Common myeloid progenitor, CD34-positive (primary cell): Measurements from ENCODE around the gene ZNF423.

Source experiments
- CTCF ChIA-PET: fragments of 350-600 bp; sonication (Branson Sonifier 250); formaldehyde crosslinking; loops from one replicate; lab custom pipeline; 2021; ENCODE audit warnings: antibody characterized with exemption; lab: Charles Lee
- POLR2A ChIA-PET: fragments of 350-600 bp; sonication (Branson Sonifier 250); formaldehyde crosslinking; loops from one replicate; lab custom pipeline; 2021; ENCODE audit warnings: antibody characterized with exemption; lab: Charles Lee
- DNase-seq, 3 donors: peaks; one replicate each; pipeline versions ENCODE4 v3.0.0 to v3.0.0-alpha.2; 2013
- H3K27ac ChIP-seq, 2 experiments: 1 replicate in 1 of 2; 2 replicates in 1 of 2; pipeline ENCODE4 v1.7.0; 2013; ENCODE audit warnings: inconsistent platforms in 2 of 2, low read length in 2 of 2, mild to moderate bottlenecking in 2 of 2, low read depth in 1 of 2, moderate library complexity in 1 of 2; ENCODE audit not compliant: severe bottlenecking in 2 of 2, insufficient read depth in 1 of 2, poor library complexity in 1 of 2
- H3K27me3 ChIP-seq, 5 experiments: replicated peaks in 2 of 5; 1 replicate in 3 of 5; 2 replicates in 2 of 5; pipeline versions ENCODE4 v1.6.1 to v1.7.0; 2013; ENCODE audit warnings: low read length in 4 of 5, mild to moderate bottlenecking in 2 of 5, moderate library complexity in 2 of 5, inconsistent platforms in 1 of 5; ENCODE audit not compliant: insufficient read depth in 5 of 5, control insufficient read depth in 4 of 5
- H3K36me3 ChIP-seq, 4 experiments: 1 replicate in 2 of 4; 2 replicates in 2 of 4; pipeline versions ENCODE4 v1.6.1 to v1.7.0; 2013; ENCODE audit warnings: low read length in 3 of 4, control low read depth in 1 of 4, mild to moderate bottlenecking in 1 of 4; ENCODE audit not compliant: control insufficient read depth in 4 of 4, insufficient read depth in 4 of 4
- H3K4me1 ChIP-seq, 4 experiments: 1 replicate in 3 of 4; 2 replicates in 1 of 4; pipeline versions ENCODE4 v1.6.1 to v1.7.1; 2013; ENCODE audit warnings: low read length in 3 of 4, mild to moderate bottlenecking in 3 of 4, control low read depth in 1 of 4, inconsistent platforms in 1 of 4, moderate library complexity in 1 of 4; ENCODE audit not compliant: control insufficient read depth in 4 of 4, insufficient read depth in 4 of 4; ENCODE audit errors: control extremely low read depth in 1 of 4
- H3K4me3 ChIP-seq, 7 experiments: 1 replicate in 4 of 7; 2 replicates in 3 of 7; pipeline versions ENCODE4 v1.5.1 to v1.7.0; 2013; ENCODE audit warnings: mild to moderate bottlenecking in 7 of 7, low read length in 6 of 7, moderate library complexity in 6 of 7, inconsistent platforms in 2 of 7, low read depth in 2 of 7, control low read depth in 1 of 7; ENCODE audit not compliant: insufficient read depth in 4 of 7, control insufficient read depth in 1 of 7; ENCODE audit errors: extremely low read depth in 1 of 7
- H3K9me3 ChIP-seq, 5 experiments: 1 replicate in 4 of 5; 2 replicates in 1 of 5; pipeline versions ENCODE4 v1.6.1 to v1.7.1; 2013; ENCODE audit warnings: low read length in 4 of 5, mild to moderate bottlenecking in 2 of 5, inconsistent platforms in 1 of 5, low read depth in 1 of 5, moderate library complexity in 1 of 5; ENCODE audit not compliant: control insufficient read depth in 4 of 5, insufficient read depth in 2 of 5; ENCODE audit errors: control extremely low read depth in 1 of 5
- WGBS: methylation state at CpG from one replicate; pipeline ENCODE4 v1.1.5; 2013; ENCODE audit not compliant: insufficient coverage; 5-methylcytosine and 5-hydroxymethylcytosine counted together

ZNF423 gene

DNA sequence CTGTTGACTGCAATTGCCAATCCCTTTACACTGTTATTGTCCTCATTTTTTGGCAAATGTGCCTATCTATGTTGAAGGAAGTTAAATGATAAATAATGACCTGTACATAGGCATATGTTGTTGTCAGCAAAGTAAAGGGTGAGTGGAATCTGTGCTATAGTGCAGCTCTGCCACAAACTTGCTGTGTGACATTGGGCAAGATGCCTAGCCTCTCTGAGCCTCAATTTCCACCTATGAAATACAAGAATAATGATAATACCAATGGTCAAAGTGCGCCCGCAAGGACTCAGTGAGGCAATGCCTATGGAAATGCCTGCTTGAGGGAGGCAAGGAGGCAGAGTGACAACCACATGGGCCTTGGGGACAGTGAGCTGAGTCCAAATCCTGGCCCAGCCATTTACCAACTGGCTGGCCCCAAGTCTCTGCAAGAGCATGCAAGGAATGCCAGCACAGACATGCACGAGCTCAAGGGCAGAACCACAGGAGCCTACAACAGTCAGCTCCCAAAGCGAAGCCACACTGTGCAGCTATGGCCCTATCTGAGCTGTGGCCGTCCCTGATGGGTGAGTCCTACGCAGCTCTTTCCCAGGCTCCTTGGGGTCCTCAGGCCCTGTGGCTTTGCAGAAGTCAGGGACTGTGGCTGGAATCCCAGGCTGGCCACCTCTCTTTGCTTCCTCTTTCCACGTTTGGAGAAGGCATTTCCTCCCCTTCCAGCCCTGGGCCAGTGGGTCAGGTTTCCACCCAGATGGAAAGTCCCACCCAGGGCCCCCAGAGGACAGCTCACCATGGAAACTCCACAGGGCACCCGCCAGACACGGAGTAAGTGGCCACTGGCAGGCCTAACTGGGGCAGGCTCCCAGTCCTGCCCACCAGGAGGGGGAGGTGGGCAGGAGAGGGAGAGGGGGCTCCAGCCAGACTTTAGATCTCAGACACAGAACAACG lies 82.1 kb downstream of the ZNF423 start:
- H3K4me1 ChIP-seq, result peaks cover 0 to 7% (median 0%) of the 10 kb centered on the region in 4 experiments
- no peaks in the 10 kb centered on the region for H3K36me3 ChIP-seq
- no peak for DNase-seq
- no peak overlapping the region for H3K27ac ChIP-seq
- 82% methylated on average over 10 of the region's 10 CpGs for WGBS
- no peaks in the 10 kb centered on the region for H3K9me3 ChIP-seq
- H3K4me3 ChIP-seq, result no peak overlapping the region
- CTCF ChIA-PET, result no interaction called here
- H3K27me3 ChIP-seq, result no peaks in the 10 kb centered on the region
- POLR2A ChIA-PET, result no interaction called here

DNA sequence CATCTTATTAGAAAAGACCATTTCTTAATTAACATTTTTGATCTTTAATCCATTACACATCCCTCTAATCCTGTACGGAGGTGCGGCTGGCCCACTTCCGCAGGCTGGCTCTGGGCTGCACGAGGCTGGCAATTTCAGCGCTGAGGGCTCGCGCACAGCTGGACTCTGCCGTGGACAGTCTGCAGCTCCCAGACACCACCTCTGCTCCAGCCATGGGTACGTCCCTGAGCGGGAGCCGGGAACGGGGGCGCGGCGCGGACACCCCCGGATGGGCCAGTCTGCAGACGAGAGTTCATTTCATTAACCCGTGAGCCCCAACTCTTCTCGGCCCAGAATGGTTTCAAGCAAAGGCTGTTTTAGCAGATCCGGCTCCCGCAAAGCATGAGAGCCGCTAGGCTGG lies 87.9 kb downstream of the ZNF423 start:
- ChIA-PET CTCF (no interaction called here), POLR2A (no interaction called here)
- no peak for DNase-seq
- no peaks in the 10 kb centered on the region for H3K27me3 ChIP-seq
- 96% methylated on average over 23 of the region's 23 CpGs for WGBS
- no peaks in the 10 kb centered on the region for H3K4me1 ChIP-seq
- no peaks in the 10 kb centered on the region for H3K36me3 ChIP-seq
- no peaks in the 10 kb centered on the region for H3K9me3 ChIP-seq
- no peak overlapping the region for H3K4me3 ChIP-seq
- no peak overlapping the region for H3K27ac ChIP-seq

GRCh38 chr16:49767414-49767813 lies 88.5 kb downstream of the ZNF423 start:
- no peaks in the 10 kb centered on the region for H3K4me1 ChIP-seq
- CTCF ChIA-PET, result no interaction called here
- POLR2A ChIA-PET, result no interaction called here
- H3K27ac ChIP-seq, result no peak overlapping the region
- no peaks in the 10 kb centered on the region for H3K36me3 ChIP-seq
- no peak for DNase-seq
- no peaks in the 10 kb centered on the region for H3K27me3 ChIP-seq
- no peak overlapping the region for H3K4me3 ChIP-seq
- H3K9me3 ChIP-seq, result no peaks in the 10 kb centered on the region
- 100% methylated on average over 4 of the region's 5 CpGs for WGBS

- Histone ChIP-seq H3K27ac (no peak overlapping the region), H3K36me3 (no peaks in the 10 kb centered on the region), H3K4me1 (no peaks in the 10 kb centered on the region), H3K9me3 (no peaks in the 10 kb centered on the region), H3K27me3 (no peaks in the 10 kb centered on the region), H3K4me3 (no peak overlapping the region)
- WGBS, result 90% methylated on average over 6 of the region's 6 CpGs
- no peak for DNase-seq
- CTCF ChIA-PET, result interaction anchor here (1.4 kb wide), 1 partner anchor 11 kb away, joined by 3 read pairs; no protein-coding TSS in a partner anchor
- POLR2A ChIA-PET, result no interaction called here
Observed at GRCh38 chr16:49766225-49766624, 89.7 kb downstream of the ZNF423 start.

DNA sequence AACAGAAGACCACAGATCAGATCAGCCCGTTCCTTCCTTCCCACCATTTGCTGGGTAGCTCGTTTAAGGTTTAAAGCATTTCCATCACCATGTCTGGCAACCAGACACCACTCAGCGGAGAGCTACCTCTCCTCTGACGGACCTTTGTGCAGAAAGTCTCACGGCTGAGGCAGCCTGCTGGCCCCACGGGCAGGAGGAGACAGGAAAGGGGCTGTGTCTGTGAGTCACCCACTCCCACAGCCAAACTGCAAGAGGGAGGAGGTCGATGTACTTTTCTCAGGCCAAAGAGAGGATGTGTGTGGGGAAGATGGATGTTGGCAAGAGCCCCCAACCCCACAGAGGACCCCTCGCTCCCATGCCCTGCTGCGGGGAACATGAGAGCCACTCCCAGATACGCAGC lies 92.1 kb downstream of the ZNF423 start:
- DNase-seq, result no peak
- POLR2A ChIA-PET, result no interaction called here
- CTCF ChIA-PET, result no interaction called here
- Histone ChIP-seq H3K27ac (no peak overlapping the region), H3K4me1 (no peaks in the 10 kb centered on the region), H3K27me3 (no peaks in the 10 kb centered on the region), H3K36me3 (no peaks in the 10 kb centered on the region), H3K4me3 (no peak overlapping the region), H3K9me3 (no peaks in the 10 kb centered on the region)
- WGBS, result 91% methylated on average over 9 of the region's 10 CpGs

GRCh38 chr16:49760815-49761214 lies 95.1 kb downstream of the ZNF423 start:
- POLR2A ChIA-PET, result no interaction called here
- no peaks in the 10 kb centered on the region for H3K27me3 ChIP-seq
- no peak overlapping the region for H3K27ac ChIP-seq
- peaks cover 0 to under 1% (median 0%) of the 10 kb centered on the region in 4 experiments for H3K4me1 ChIP-seq
- CTCF ChIA-PET, result no interaction called here
- no peaks in the 10 kb centered on the region for H3K36me3 ChIP-seq
- WGBS, result 94% methylated on average over 5 of the region's 7 CpGs
- no peaks in the 10 kb centered on the region for H3K9me3 ChIP-seq
- no peak overlapping the region for H3K4me3 ChIP-seq
- DNase-seq, result no peak

DNA sequence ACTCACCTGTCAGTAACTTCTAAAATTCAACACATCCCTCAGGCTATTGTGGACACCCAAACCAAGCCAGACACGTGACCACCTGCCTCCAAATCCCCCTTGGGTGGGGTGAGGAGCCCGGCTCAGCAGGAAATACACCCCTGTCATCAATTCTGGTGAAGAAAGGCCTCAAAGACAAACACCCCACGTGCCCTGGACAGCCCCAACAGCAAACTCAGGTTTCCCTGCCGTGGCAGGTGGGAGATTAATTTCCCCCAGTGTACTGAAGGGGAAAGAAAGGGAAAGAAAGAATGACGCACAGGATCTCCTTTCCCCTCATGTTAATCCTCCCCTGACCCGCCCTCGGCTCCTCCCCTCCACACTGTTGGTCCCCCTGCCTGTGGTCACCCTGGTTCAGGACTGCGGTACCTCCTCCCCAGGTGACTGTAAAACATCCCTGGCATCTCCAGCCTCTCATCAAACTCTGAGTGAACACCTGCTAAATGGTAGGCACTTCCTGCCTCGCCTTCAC lies 98.3 kb downstream of the ZNF423 start:
- WGBS, result 94% methylated on average over 5 of the region's 9 CpGs
- POLR2A ChIA-PET, result no interaction called here
- Histone ChIP-seq H3K4me1 (peaks cover 0 to 19% (median 12%) of the 10 kb centered on the region in 4 experiments), H3K36me3 (no peaks in the 10 kb centered on the region), H3K27ac (no peak overlapping the region), H3K9me3 (no peaks in the 10 kb centered on the region), H3K27me3 (no peaks in the 10 kb centered on the region), H3K4me3 (no peak overlapping the region)
- CTCF ChIA-PET, result no interaction called here
- DNase-seq, result no peak
